HG02885 (cell line): ENCODE results near the gene ICAM1.
"Not testable (repeated sequence)": the region's sequence is repeated elsewhere in the genome, so short reads cannot be mapped to it uniquely, and the experiment has no call there.

Experiments
- ATAC-seq: cut with Tn5 transposase; IDR thresholded peaks from one replicate; pipeline ENCODE4 v1.9.1; 2021; ENCODE audit warnings: mild to moderate bottlenecking; ENCODE audit not compliant: unreplicated experiment, poor library complexity

The ICAM1 gene

DNA sequence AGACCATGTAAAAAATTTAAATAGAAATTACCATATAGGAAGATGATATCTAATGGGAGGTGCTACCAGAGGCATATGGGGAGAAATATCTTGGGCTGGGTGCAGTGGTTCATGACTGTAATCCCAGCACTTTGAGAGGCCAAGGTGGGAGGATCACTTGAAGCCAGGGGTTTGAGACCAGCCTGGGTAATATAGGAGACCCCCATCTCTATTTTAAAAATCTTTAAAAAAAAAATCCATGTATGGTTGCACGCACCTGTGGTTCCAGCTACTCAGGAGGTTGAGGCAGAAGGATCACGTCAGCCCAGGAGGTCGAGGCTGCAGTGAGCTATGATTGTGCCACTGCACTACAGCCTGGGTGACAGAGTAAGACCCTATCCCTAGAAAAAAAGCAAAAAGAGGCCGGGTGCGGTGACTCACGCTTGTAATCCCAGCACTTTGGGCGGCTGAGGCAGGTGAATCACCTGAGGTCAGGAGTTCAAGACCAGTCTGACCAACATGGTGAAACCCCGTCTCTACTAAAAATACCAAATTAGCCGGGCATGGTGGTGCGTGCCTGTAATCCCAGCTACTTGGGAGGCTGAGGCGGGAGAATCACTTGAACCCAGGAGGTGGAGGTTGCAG lies 29.0 kb upstream of the ICAM1 start:
- ATAC-seq: not testable (repeated sequence)

DNA sequence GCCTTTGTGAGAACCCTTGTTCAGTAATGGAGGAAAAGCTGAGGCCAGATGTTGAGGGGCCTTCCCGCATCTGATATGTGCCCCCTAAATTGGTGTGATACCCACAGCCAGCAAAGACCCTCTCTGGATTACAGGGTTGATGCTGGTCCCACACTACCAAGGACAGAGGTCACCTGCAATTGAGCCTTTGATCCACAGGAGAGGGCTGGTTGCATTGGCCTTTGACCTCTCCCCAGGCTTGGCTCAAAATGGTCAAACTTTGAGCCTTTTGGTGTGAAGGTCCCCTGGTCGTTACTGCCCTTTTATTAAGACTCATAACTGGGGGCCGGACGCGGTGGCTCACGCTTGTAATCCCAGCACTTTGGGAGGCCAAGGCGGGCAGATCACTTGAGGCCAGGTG lies 27.3 kb upstream of the ICAM1 start:
- no peak for ATAC-seq

DNA sequence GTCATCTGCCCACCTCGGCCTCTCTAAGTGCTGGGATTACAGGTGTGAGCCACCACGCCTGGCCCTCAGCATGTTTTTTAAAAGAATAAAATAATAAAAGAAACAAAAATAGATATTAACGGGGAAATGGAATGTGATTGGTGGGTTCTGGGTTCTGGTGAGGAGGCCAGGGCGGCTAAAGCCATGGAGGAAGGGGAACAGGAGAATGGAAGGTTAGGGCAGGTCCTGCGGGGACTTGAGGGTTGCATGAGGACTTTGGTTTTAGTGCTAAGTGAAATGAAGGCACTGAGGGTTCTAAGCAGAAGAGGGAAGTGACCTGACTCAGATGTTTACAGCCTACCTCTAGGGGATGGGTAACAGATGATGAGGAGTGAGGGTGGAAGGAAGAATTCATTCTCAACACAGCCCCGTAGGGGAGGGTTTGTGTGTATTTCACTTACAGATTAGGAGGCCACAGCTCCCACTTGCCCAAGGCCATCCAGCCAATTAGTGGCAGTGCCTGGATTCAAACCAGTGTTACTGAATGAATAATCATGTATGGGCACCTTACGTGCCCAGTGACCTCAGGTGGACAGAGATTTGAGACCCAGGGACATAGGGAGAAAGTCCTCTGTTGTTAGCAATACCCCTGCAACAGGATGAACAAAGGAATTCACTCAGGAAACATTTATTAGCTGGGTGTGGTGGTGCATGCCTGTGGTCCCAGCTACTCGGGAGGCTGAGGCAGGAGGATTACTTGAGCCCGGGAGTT lies 25.6 kb upstream of the ICAM1 start:
- no peak for ATAC-seq

DNA sequence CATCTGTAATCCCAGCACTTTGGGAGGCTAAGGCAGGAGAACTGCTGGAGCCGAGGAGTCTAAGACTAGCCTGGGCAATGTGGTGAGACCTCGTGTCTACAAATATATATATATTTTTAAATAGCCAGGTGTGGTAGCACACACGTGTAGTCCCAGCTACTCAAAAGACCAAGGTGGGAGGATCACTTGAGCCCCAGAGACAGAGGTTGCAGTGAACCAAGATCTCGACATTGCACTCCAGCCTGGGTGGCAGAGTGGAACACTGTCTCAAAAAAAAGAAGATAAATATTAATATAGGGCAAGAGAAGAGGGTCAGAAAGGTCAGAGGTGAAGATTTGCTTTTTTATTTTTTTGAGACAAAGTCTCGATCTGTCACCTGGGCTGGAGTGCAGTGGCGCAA lies 24.4 kb upstream of the ICAM1 start:
- ATAC-seq: no peak

DNA sequence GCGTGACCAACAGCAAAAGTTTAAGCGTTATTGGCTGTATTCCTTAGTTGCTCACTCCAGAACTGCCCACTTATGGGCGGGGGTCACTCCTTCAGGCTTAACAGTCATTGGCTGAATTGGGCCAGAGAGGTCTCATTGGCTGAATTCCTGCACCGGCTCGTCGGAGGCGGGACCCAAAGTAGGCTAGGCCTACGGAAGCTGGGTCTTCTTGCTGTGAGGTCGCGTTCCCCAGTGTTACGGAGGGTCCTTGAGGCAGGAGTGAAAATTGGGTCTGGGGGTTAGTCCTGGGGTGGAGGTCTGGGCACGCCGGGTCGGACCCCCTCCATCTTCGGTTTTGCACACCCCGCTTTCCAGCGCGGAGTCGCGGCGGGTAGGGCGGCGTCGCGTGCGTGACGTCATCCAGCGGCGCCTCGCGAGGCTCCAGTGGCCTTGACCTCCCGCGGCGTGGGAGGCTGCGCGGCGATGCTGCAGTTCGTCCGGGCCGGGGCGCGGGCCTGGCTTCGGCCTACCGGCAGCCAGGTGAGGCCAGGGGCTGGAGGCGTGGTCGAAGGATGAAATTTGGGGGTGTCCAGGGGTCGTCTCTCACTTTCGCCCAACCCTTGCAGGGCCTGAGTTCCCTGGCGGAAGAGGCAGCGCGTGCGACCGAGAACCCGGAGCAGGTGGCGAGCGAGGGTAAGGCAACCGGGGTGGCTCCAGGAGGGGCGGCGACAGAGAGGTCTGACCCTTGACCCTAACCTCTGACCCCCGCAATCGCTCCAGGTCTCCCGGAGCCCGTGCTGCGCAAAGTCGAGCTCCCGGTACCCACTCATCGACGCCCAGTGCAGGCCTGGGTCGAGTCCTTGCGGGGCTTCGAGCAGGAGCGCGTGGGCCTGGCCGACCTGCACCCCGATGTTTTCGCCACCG lies 18.9 kb upstream of the ICAM1 start, which contains the start of gene MRPL4:
Gene MRPL4, plus strand, starts transcription at position 423 of the 903 bp plus-strand sequence. Its CDS starts 40 bp downstream, at position 463.
- peak; percentile 90 for ATAC-seq

DNA sequence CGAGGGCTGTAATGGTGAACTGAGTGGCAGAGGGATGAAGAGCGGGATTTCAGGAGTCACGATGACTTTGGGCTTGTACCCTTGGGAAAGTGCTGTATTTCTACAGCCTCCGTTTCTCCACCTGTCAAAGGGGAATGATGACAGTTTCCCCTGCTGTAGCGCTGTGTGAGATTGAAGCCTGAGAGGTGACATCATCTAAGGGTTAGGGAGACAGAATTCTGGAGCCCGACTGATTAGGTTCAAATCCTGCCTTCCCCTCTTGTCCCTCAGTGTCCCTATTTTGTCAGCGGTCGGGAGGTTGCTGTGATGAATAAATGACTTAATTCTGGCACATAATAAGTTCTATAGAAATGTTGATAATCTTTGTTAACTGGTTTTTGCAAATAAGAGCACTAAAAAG lies 18.2 kb upstream of the ICAM1 start:
- no peak for ATAC-seq

DNA sequence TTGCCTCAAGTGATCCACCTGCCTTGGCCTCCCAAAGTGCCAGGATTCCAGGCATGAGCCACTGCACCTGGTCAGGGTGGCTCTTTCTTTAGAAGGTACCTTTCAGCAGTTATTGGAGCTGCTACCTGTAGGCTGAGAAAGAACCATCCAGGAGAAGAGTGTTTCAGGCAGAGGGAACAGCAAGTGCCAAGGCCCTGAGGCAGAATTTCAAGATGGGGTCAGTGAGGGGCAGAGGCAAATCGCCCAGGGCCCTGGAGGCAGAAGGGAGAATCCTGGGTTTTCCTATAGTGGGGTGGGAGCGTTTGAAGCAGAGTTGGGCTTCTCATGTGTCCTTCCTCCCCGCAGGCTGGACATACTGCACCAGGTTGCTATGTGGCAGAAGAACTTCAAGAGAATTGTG lies 16.7 kb upstream of the ICAM1 start:
- ATAC-seq: no peak

DNA sequence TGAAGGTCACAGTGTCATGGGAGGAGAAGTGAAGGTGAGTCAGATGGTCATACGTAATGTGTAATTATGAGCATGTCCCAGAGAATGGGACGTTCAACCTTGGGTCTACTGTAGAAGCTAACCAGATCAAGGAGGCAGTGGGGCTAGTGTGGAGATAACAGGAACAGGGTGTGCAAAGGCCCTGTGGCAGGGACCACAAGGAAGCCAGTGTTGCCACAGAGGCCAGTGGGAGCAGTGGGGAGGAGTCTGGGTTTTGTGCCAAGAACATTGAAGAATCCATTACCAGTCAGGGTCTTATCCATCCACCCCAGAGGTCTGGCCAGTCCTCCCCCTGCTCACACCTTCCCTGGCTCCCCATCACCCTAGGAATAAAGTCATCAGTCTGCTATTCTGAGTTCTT lies 15.6 kb upstream of the ICAM1 start:
- ATAC-seq: no peak

DNA sequence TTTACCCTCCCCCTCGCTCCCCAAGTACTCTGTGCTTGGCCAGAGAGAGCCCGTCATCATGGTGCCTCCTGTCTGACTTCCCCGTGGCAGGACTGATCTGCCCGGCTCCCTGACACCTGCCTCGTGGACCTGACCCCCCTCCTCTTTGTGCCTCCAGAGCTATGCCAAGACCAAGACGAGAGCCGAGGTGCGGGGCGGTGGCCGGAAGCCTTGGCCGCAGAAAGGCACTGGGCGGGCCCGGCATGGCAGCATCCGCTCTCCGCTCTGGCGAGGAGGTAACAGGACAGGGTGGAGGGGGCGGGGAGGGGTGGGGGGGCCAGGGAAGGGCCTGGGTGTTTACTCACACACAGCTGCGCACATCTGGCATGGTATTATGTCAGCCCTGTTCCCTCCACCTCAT lies 14.4 kb upstream of the ICAM1 start:
- ATAC-seq: no peak

DNA sequence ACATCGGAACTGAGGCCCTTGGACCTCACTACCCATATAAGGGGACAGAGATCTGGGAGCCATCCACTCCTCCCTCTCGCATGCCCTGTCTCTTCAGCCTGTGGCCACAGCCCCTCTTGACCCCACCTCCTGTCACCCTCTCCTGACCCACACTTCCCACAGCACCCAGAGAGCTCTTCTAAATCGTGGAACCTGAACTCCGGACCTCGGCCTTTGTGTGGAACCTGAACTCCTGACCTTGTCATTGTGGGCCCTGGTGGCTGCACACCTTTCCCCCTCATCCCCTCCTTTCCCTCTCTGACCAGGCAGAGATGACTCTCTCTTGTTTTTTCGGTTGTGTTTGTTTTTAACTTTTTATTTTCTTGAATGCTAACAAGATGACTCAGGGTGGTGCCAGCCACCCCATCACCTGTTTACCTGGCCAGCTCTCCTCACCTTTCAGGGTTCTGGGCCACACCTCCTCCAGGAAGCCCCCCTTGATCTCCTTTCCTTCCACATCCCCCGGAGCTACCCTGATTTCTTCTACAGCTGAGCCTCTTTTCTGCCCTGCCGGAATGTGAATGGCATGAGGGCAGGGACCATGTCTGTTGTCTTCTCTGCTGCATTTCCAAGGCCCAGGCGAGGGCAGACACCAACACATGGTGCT lies 13.8 kb upstream of the ICAM1 start:
- ATAC-seq: no peak

DNA sequence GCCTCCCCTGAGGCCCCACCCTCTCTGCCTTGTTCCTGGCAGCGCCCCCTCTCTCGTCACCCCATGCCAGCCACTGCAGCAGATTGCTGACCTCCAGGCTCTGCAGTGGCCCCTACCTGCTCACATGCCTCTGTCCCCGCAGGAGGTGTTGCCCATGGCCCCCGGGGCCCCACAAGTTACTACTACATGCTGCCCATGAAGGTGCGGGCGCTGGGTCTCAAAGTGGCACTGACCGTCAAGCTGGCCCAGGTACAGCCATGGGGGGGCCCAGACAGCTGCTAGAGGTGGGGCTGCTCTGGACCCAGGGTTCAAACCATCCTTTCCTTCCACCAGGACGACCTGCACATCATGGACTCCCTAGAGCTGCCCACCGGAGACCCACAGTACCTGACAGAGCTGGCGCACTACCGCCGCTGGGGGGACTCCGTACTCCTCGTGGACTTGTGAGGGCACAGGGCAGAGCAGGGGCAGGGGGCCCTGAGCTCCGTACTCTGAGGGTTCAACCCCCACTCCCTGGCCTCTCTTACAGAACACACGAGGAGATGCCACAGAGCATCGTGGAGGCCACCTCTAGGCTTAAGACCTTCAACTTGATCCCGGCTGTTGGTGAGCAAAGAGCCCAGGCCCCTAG lies 12.7 kb upstream of the ICAM1 start:
- ATAC-seq: no peak

DNA sequence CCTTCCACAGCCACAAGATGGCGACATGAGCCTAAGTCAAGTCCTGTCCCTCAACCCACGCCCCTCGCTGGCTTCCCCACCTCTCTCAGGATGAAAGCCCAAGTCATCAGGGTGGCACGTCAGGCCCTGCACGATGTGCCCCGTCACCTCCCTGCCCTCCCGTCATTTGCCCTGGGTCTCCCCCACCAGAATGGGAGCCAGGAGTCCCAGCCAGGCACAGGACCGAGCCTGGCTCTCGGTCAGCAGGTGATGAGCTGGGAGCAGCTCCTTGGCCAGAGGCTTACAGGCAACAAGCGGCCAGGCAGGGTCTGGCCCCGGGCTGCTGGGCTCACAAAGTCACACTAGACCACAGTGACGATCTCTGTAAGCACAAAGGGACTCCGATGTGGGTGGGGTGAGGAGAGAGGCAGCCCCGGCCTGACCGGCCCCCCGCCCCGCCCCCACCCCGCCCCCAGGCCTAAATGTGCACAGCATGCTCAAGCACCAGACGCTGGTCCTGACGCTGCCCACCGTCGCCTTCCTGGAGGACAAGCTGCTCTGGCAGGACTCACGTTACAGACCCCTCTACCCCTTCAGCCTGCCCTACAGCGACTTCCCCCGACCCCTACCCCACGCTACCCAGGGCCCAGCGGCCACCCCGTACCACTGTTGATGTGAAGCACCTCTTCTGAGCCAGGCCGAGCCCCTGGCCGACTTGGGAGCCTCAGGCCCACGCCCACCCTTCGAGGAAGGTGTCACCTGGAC lies 11.6 kb upstream of the ICAM1 start:
- no peak for ATAC-seq

DNA sequence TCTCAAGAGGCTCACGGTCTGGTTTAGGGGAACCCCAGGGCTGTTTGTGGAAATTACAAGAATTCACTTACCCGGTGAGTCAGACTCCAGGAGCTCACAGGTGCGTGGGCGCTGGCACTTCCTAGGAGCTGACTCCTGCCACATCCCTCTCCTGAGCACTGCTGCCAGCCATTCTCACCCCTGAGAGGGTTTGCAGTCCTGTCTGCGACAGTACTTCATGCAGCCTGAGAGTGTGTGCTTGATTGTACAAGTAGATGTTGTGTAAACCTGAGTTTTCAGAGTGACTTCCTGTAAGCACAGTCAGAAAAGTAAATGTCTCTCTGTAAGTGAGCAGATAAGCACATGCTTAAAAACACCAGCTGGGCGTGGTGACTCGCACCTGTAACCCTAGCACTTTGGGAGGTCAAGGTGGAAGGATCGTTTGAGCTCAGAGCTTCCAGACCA lies 10.8 kb upstream of the ICAM1 start:
- ATAC-seq: no peak

DNA sequence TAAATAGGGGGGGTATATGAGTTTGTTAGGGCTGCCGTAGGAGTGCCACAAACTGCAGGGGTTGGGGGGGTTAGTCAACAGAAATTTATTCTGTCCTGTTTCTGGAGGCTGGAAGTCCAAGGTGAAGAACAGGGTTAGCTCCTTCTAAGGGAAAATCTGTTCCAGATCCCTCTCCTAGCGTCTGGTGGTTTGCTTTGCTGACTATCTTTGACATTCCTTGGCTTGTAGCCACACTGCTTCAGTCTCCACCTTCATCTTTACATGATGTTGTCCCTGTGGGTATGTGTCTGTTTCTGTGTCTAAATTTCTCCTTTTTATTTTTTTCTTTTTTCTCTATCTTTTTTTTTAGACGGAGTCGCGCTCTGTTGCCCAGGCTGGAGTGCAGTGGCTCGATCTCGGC lies 8.1 kb upstream of the ICAM1 start:
- ATAC-seq: no peak

DNA sequence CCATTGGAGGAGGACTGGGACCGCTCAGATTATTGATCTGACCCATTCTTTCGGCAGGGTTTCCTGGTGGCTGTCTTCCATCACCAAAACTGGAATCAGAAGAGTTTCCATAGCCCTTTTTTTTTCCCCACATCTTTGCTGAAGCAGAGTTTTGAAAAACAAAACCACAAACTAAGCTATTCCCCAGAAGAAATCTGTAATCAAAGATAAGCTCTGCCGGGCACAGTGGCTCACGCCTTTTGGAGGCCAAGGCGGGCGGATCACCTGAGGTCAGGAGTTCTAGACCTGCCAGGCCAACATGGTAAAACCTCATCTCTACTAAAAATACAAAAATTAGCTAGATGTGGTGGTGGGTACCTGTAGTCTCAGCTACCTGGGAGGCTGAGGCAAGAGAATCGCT lies 4.2 kb upstream of the ICAM1 start:
- no peak for ATAC-seq

DNA sequence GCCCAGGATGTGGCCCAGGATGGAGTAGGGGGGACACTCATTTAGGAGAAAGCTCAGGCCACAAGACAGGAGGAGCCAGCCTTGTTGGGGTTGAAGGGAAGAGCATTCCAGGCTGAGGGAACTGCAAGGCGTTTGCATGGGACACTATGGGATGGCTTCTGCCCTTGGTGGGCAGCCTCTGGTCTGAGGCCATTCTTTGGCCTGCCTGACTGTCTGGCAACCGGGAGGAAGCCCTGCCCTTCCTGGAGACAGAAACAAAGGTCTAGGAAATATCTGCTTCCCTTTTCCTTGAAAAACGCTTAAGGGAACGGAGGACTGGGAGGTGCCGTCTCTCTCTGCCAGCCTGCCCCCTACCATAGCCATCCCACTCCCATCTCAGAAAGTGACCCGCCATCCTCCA lies 2.8 kb upstream of the ICAM1 start:
- ATAC-seq: no peak

DNA sequence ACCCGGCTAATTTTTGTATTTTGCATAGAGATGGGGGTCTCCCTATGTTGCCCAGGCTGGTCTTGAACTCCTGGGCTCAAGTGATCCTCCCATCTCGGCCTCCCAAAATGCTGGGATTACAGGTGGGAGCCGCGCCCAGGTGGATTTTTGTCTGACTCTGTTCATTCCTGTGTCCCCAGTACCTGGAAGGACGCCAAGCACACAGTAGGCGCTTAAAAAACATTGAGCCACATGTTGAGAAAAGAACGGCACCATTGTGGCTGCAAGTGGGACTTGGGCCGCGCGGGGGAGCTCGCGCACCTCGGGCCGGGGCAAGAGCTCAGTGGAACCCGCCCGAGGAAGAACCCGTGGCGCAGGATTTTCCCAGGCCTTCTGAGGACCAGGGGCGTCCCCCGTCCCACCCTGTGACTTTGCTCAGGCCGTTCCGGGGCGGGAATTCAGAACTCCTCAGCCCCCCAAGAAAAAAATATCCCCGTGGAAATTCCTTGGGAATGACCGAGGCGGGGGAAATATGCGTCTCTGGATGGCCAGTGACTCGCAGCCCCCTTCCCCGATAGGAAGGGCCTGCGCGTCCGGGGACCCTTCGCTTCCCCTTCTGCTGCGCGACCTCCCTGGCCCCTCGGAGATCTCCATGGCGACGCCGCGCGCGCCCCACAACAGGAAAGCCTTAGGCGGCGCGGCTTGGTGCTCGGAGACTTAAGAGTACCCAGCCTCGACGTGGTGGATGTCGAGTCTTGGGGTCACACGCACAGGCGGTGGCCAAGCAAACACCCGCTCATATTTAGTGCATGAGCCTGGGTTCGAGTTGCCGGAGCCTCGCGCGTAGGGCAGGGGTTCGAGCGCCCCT lies 1.4 kb upstream of the ICAM1 start:
- no peak for ATAC-seq

DNA sequence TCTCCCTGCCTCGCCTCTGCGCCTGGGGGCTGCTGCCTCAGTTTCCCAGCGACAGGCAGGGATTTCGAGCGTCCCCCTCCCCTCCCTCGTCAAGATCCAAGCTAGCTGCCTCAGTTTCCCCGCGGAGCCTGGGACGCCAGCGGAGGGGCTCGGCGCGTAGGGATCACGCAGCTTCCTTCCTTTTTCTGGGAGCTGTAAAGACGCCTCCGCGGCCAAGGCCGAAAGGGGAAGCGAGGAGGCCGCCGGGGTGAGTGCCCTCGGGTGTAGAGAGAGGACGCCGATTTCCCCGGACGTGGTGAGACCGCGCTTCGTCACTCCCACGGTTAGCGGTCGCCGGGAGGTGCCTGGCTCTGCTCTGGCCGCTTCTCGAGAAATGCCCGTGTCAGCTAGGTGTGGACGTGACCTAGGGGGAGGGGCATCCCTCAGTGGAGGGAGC lies 722 bp upstream of the ICAM1 start:
- peak; percentile 52 for ATAC-seq
